HepG2 (cell line): ENCODE results near the gene GRK5. TPM values are rescaled to one million over a fixed set of nuclear protein-coding genes. Genes with fewer than 3 reads are reported as not detected.

ENCODE experiments used
- HMG20B ChIP-seq: conservative IDR thresholded peaks from 2 replicates; pipeline ENCODE4 v1.6.1; 2016; ENCODE audit warnings: missing genetic modification reagents, missing compliant biosample characterization
- PHF20 ChIP-seq: sonication (generic); formaldehyde crosslinking; IDR thresholded peaks from 2 replicates; pipeline ENCODE4 v1.5.0; 2020; ENCODE audit warnings: mild to moderate bottlenecking, missing genetic modification reagents
- SAP130 ChIP-seq: IDR thresholded peaks from 2 replicates; pipeline ENCODE4 v1.6.1; 2016; ENCODE audit warnings: low read depth
- SCMH1 ChIP-seq: sonication (generic); formaldehyde crosslinking; IDR thresholded peaks from 2 replicates; pipeline ENCODE4 v1.9.0; 2021; ENCODE audit warnings: missing genetic modification reagents, mild to moderate bottlenecking, borderline replicate concordance
- TCF7 ChIP-seq: sonication (generic); IDR thresholded peaks from 2 replicates; pipeline ENCODE4 v1.6.1; 2016; ENCODE audit warnings: antibody characterized with exemption, low read depth
- ZNF451 ChIP-seq: sonication (generic); formaldehyde crosslinking; IDR thresholded peaks from 2 replicates; pipeline ENCODE4 v1.5.0; 2020; ENCODE audit warnings: mild to moderate bottlenecking, missing genetic modification reagents
- ZNF605 ChIP-seq: sonication (generic); formaldehyde crosslinking; IDR thresholded peaks from 2 replicates; pipeline ENCODE4 v1.8.0; 2022; ENCODE audit warnings: mild to moderate bottlenecking, missing genetic modification reagents
- polyA plus RNA-seq, 8 experiments: library from polyadenylated mRNA; depleted of rRNA in 3 of 8; stranded (reverse) in 7 of 8; unstranded in 1 of 8; fragments of >200 nt; fragmentation: Illumina TruSeq in 4 of 8; extraction: Trizol in 4 of 8; gene quantifications; 2 replicates each; pipeline versions ENCODE4 v1.2.1 to v1.2.3, GENCODE V29; 2011 to 2016; ENCODE audit warnings: low read depth in 4 of 8, missing spikeins in 1 of 8, mixed read lengths in 1 of 8; ENCODE audit not compliant: insufficient read depth in 1 of 8
- total RNA-seq, 5 experiments: library from RNA; depleted of rRNA; stranded (reverse); fragments of >200 nt; fragmentation: Illumina TruSeq; extraction: Trizol; gene quantifications; 2 replicates each; pipeline ENCODE4 v1.2.3, GENCODE V29; 2016; ENCODE audit warnings: low read depth in 1 of 5
- TF ChIP-seq, protein P1 (sequence below): sonication (generic); formaldehyde crosslinking; IDR thresholded peaks from one replicate; pipeline ENCODE4 v1.5.1; 2020; ENCODE audit warnings: mild to moderate bottlenecking, missing genetic modification reagents; ENCODE audit errors: not compliant biosample characterization
- TF ChIP-seq, protein P2 (sequence below): sonication (generic); formaldehyde crosslinking; IDR thresholded peaks from 2 replicates; pipeline ENCODE4 v1.5.1; 2020; ENCODE audit warnings: mild to moderate bottlenecking, moderate library complexity, missing genetic modification reagents

The GRK5 gene
- total and polyA plus RNA-seq, 2 of the 13 experiments (the other 11 are each of a cell fraction or from before 2014, with no cell fraction given): 10.4 to 12.6 TPM

DNA sequence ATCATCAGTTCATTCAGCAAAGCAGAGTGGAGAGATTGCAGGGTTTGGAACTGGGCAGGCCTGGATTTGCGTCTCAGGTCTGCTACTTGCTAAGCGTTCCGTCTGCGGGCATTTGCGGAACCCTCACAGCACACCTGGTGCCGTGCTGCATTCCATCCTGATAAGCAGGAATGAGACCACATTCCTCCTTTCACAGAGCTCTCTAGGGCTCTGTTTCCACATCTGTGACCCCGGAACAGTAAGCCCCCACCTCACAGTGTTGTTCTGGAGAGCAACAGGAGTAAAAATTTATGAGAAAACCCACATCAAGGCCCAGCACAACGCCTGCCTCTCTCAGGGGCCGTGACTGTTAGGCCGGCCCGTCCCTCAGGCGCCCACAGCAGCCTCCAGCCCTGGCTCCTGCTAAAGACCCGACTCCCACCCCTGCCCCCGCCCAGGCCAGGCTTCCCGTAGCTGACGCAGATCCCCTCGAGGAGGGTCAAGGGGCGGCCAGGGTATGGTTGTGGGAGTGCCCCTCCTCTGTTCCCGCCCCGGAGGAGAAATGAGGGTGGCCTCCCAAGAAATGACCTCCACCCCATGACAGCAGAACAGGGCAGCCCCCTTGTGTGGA lies 206.2 kb downstream of the GRK5 start (continued):
- no peak for TF ChIP-seq HMG20B (CRISPR knock-in tag)
- no peak for TF ChIP-seq ZNF605 (CRISPR knock-in tag)
- TF ChIP-seq, protein P1, sequence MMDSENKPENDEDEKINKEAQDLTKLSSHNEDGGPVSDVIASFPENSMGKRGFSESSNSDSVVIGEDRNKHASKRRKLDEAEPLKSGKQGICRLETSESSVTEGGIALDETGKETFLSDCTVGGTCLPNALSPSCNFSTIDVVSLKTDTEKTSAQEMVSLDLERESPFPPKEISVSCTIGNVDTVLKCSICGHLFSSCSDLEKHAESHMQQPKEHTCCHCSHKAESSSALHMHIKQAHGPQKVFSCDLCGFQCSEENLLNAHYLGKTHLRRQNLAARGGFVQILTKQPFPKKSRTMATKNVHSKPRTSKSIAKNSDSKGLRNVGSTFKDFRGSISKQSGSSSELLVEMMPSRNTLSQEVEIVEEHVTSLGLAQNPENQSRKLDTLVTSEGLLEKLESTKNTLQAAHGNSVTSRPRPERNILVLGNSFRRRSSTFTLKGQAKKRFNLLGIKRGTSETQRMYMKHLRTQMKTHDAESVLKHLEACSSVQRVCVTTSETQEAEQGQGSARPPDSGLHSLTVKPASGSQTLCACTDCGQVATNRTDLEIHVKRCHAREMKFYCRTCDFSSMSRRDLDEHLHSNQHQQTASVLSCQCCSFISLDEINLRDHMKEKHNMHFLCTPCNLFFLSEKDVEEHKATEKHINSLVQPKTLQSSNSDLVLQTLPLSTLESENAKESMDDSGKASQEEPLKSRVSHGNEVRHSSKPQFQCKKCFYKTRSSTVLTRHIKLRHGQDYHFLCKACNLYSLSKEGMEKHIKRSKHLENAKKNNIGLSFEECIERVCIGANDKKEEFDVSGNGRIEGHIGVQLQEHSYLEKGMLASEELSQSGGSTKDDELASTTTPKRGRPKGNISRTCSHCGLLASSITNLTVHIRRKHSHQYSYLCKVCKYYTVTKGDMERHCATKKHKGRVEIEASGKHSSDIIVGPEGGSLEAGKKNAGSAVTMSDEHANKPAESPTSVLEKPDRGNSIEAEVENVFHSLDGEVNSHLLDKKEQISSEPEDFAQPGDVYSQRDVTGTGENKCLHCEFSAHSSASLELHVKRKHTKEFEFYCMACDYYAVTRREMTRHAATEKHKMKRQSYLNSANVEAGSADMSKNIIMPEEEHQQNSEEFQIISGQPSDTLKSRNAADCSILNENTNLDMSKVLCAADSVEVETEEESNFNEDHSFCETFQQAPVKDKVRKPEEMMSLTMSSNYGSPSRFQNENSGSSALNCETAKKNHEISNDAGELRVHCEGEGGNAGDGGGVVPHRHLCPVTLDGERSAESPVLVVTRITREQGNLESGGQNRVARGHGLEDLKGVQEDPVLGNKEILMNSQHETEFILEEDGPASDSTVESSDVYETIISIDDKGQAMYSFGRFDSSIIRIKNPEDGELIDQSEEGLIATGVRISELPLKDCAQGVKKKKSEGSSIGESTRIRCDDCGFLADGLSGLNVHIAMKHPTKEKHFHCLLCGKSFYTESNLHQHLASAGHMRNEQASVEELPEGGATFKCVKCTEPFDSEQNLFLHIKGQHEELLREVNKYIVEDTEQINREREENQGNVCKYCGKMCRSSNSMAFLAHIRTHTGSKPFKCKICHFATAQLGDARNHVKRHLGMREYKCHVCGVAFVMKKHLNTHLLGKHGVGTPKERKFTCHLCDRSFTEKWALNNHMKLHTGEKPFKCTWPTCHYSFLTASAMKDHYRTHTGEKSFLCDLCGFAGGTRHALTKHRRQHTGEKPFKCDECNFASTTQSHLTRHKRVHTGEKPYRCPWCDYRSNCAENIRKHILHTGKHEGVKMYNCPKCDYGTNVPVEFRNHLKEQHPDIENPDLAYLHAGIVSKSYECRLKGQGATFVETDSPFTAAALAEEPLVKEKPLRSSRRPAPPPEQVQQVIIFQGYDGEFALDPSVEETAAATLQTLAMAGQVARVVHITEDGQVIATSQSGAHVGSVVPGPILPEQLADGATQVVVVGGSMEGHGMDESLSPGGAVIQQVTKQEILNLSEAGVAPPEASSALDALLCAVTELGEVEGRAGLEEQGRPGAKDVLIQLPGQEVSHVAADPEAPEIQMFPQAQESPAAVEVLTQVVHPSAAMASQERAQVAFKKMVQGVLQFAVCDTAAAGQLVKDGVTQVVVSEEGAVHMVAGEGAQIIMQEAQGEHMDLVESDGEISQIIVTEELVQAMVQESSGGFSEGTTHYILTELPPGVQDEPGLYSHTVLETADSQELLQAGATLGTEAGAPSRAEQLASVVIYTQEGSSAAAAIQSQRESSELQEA: no peak
- TF ChIP-seq, protein P2, sequence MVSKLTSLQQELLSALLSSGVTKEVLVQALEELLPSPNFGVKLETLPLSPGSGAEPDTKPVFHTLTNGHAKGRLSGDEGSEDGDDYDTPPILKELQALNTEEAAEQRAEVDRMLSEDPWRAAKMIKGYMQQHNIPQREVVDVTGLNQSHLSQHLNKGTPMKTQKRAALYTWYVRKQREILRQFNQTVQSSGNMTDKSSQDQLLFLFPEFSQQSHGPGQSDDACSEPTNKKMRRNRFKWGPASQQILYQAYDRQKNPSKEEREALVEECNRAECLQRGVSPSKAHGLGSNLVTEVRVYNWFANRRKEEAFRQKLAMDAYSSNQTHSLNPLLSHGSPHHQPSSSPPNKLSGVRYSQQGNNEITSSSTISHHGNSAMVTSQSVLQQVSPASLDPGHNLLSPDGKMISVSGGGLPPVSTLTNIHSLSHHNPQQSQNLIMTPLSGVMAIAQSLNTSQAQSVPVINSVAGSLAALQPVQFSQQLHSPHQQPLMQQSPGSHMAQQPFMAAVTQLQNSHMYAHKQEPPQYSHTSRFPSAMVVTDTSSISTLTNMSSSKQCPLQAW (CRISPR knock-in tag): no peak
- TF ChIP-seq TCF7: no peak
- TF ChIP-seq SAP130 (CRISPR knock-in tag): no peak
- TF ChIP-seq SCMH1 (CRISPR knock-in tag): no peak
- no peak for TF ChIP-seq ZNF451 (CRISPR knock-in tag)
- no peak for TF ChIP-seq PHF20
